ES-I3 (cell line): ENCODE measurements around the gene HDHD2.
"Not testable (repeated sequence)": the region's sequence is repeated elsewhere in the genome, so short reads cannot be mapped to it uniquely, and the experiment has no call there.

Experiments
- H3K36me3 ChIP-seq: 2 replicates; pipeline ENCODE4 v1.6.1; 2013; ENCODE audit warnings: mild to moderate bottlenecking, low read length, control low read depth, moderate library complexity; ENCODE audit not compliant: insufficient read depth
- H3K4me1 ChIP-seq: 2 replicates; pipeline ENCODE4 v1.6.1; 2013; ENCODE audit warnings: mild to moderate bottlenecking, control low read depth, low read length; ENCODE audit not compliant: insufficient read depth
- H3K9ac ChIP-seq: 2 replicates; pipeline ENCODE4 v1.6.1; 2013; ENCODE audit warnings: low read depth, mild to moderate bottlenecking, low read length, moderate library complexity
- H3K9me3 ChIP-seq: 2 replicates; pipeline ENCODE4 v1.6.1; 2013; ENCODE audit warnings: mild to moderate bottlenecking, low read length, moderate library complexity; ENCODE audit not compliant: control insufficient read depth, insufficient read depth

Gene HDHD2, protein sequence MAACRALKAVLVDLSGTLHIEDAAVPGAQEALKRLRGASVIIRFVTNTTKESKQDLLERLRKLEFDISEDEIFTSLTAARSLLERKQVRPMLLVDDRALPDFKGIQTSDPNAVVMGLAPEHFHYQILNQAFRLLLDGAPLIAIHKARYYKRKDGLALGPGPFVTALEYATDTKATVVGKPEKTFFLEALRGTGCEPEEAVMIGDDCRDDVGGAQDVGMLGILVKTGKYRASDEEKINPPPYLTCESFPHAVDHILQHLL

DNA sequence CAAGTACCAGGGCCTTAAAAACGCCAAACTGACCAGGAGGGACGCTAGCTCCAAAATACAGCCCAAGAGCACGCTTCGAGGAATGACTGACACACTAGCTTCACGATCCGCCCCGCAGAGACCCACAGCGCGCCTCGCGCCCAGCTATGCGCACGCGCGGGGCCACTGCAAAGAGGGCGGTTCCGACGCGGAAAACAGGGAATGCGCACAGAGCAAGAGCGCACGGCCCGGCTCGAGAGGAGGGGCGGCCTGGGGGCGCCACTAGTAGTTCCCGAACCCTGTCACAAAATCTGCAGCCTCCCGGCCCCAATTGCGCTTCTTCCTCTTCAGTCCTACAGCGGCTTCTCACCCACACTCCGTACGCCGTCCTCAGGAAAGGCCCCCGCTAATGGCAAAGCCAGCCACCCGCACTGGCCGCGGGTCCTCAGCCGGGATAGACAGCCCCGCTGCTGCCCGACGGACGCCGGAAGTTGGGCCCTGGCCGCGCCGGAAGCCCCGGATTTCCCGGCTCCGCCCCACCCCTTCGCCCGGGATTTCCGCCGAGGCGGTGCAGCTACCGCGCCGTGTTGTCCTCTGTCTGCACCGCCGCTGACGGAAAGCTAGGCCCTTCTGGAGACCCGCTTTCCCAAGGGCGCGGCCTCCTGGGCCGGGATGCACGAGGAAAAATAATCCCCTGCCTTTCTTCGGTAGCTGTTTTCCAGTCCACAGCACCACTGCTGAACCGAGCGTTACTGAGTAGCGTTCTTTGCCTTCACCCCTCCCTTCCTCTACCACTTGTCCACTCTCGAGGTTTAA, at the start of gene HDHD2:
Gene HDHD2, minus strand, starts transcription at position 472 of the 795 bp plus-strand sequence. CDS start 14,061 bp downstream, outside the sequence.
- H3K36me3 ChIP-seq, result 0 out of 2 replicates have a peak, but pooled peaks cover 5% of the 10 kb centered on the region
- H3K4me1 ChIP-seq, result no peaks in the 10 kb centered on the region
- H3K9ac ChIP-seq, result peak within 1 kb of the TSS; percentile 74
- no peaks in the 10 kb centered on the region for H3K9me3 ChIP-seq

GRCh38 chr18:47195961-47196360, 45.7 kb upstream of the HDHD2 start:
- not testable (repeated sequence) for H3K9ac ChIP-seq, H3K36me3 ChIP-seq, H3K9me3 ChIP-seq, H3K4me1 ChIP-seq

GRCh38 chr18:47191961-47192360, 41.7 kb upstream of the HDHD2 start:
- H3K9ac ChIP-seq, result no peak overlapping the region
- H3K36me3 ChIP-seq, result no peaks in the 10 kb centered on the region
- no peaks in the 10 kb centered on the region for H3K9me3 ChIP-seq
- H3K4me1 ChIP-seq, result no peaks in the 10 kb centered on the region

- no peaks in the 10 kb centered on the region for H3K36me3 ChIP-seq
- H3K9me3 ChIP-seq, result peaks cover 6% of the 10 kb centered on the region
- H3K4me1 ChIP-seq, result no peaks in the 10 kb centered on the region
- H3K9ac ChIP-seq, result no peak overlapping the region
Observed at GRCh38 chr18:47187721-47188120, 37.4 kb upstream of the HDHD2 start.

GRCh38 chr18:47184419-47185050, 34.2 kb upstream of the HDHD2 start:
- peaks cover 6% of the 10 kb centered on the region for H3K9me3 ChIP-seq
- H3K9ac ChIP-seq, result no peak overlapping the region
- H3K36me3 ChIP-seq, result no peaks in the 10 kb centered on the region

GRCh38 chr18:47182156-47182555, 31.9 kb upstream of the HDHD2 start:
- not testable (repeated sequence) for H3K9me3 ChIP-seq, H3K9ac ChIP-seq, H3K4me1 ChIP-seq, H3K36me3 ChIP-seq

More at GRCh38 chr18:47184419-47185050, 34.2 kb upstream of the HDHD2 start:
- no peaks in the 10 kb centered on the region for H3K4me1 ChIP-seq

DNA sequence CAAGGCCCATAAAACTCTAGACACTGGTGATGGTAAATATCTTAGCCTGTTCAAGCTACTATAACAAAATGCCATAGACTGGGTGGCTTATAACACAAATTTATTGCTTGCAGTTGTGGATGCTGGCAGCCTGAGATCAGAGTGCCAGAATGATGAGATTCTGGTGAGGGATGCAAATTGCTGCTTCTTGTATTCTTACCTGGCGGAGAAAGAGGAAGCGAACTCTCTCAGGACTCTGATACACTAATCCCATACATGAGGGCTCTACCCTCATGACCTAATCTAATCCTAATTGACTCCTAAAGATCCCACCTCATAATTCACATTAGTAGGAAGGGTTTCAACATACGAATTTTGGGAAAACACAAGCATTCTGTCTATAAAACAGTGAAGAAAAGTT, 30.5 kb upstream of the HDHD2 start:
- Histone ChIP-seq H3K9ac (no peak overlapping the region), H3K4me1 (no peaks in the 10 kb centered on the region), H3K9me3 (peaks cover 6% of the 10 kb centered on the region), H3K36me3 (no peaks in the 10 kb centered on the region)

DNA sequence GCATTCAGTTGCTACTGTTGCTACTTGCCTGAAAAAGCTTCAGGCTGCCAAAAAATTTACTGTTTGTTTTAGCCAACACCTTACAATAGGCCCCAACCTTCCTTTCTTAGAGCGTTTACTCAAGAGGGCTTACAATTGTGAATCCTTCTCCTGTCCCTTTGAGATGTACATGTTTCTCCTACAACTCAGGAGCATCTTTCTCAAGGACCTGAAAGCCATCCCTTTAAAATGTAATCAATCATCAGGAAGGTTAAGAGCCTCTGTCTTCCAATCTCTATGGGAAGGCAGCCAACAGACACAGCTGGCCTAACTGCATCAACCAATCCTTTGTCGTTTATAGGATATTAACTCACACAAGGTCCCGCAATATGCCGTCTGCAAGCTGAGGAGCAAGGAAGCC, 29.2 kb upstream of the HDHD2 start:
- no peaks in the 10 kb centered on the region for H3K9me3 ChIP-seq
- H3K9ac ChIP-seq, result no peak overlapping the region
- peaks cover 3% of the 10 kb centered on the region; the same call in 1 of the 2 replicates for H3K4me1 ChIP-seq
- H3K36me3 ChIP-seq, result no peaks in the 10 kb centered on the region

- Histone ChIP-seq H3K4me1 (peaks cover 4% of the 10 kb centered on the region; the same call in 1 of the 2 replicates), H3K36me3 (no peaks in the 10 kb centered on the region), H3K9ac (peak within 1 kb of the TSS; percentile 91), H3K9me3 (no peaks in the 10 kb centered on the region)
Observed at GRCh38 chr18:47175898-47176575, 25.7 kb upstream of the HDHD2 start, which contains the start of gene IER3IP1. Gene IER3IP1 (minus strand): TSS chr18:47176364. CDS start chr18:47176277, 87 bp downstream.

GRCh38 chr18:47175283-47175897, 25.1 kb upstream of the HDHD2 start:
- no peaks in the 10 kb centered on the region for H3K36me3 ChIP-seq
- peaks cover 4% of the 10 kb centered on the region; the same call in 1 of the 2 replicates for H3K4me1 ChIP-seq
- peak overlapping the region; percentile 91 for H3K9ac ChIP-seq
- H3K9me3 ChIP-seq, result no peaks in the 10 kb centered on the region

GRCh38 chr18:47174545-47175116, 24.3 kb upstream of the HDHD2 start:
- Histone ChIP-seq H3K9me3 (no peaks in the 10 kb centered on the region), H3K9ac (peak overlapping the region; percentile 91; the same call in 1 of the 2 replicates), H3K36me3 (no peaks in the 10 kb centered on the region), H3K4me1 (peaks cover 4% of the 10 kb centered on the region; the same call in 1 of the 2 replicates)

DNA sequence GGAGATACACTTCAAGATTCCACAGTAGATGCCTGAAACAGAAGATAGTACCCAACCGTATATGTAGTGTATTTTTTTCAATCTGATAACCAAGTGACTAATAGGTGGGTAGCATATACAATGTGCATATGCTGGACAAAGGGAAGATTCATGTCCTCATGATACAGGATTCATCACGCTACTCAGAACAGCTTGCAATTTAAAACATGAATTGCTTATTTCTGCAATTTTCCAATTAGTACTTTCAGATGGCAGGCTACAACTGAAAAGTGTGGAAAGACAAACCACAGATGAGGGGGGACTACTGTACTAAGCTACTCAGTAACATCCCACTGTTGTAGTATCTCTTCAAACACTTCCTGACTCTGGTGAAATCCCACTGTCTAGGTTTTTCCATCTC, 22.2 kb upstream of the HDHD2 start:
- peaks cover 4% of the 10 kb centered on the region; the same call in 1 of the 2 replicates for H3K4me1 ChIP-seq
- no peaks in the 10 kb centered on the region for H3K9me3 ChIP-seq
- H3K36me3 ChIP-seq, result no peaks in the 10 kb centered on the region
- H3K9ac ChIP-seq, result no peak overlapping the region

DNA sequence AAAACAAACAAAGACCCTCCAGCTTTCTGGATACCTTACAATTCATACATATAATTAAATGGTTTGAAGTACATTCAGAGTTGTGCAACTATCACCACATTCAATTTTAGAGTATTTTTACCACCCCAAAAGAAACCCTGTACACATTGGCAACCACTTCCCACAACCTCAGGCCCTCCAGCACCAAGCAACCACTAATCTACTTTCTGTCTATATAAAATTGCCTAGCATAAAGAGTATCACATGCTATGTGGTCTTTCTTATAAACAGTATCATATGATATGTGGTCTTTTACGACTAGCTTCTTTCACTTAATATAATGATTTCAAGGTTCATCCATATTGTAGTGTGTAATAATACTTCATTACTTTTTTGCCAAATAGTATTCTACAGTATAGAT, 18.6 kb upstream of the HDHD2 start:
- Histone ChIP-seq H3K9me3 (no peaks in the 10 kb centered on the region), H3K36me3 (no peaks in the 10 kb centered on the region), H3K9ac (no peak overlapping the region), H3K4me1 (no peaks in the 10 kb centered on the region)
